K562 (cell line): Measurements from ENCODE around the gene KRTAP20-2. TPM values are rescaled to one million over a fixed set of nuclear protein-coding genes. Genes with fewer than 3 reads are reported as not detected.

Experiments
- ATAC-seq: fragments of 200-7000 bp; cut with Tn5 transposase; 3 replicates; pipeline ENCODE4 v1.9.1; 2020; ENCODE audit warnings: moderate library complexity
- BruUV-seq: library from RNA; stranded (reverse); fragments of 400-500 nt; replicated peaks from 2 replicates; lab custom pipeline; 2021; lab: Mats Ljungman, UMichigan
- CTCF ChIA-PET: fragments of 300-600 bp; formaldehyde crosslinking; extraction: SDS; loops from one replicate; lab custom pipeline; 2021; ENCODE audit warnings: low intra/inter-chr PET ratio; lab: Yijun Ruan, JAX
- POLR2A ChIA-PET: fragments of 300-600, 350-650 bp; sonication (Branson Sonifier 250); formaldehyde crosslinking; extraction: SDS; loops from one replicate; lab custom pipeline; 2021; ENCODE audit warnings: antibody characterized with exemption, inconsistent platforms; lab: Yijun Ruan, JAX
- DNase-seq, 4 experiments: peaks; one replicate each; pipeline versions ENCODE4 v3.0.0 to v3.0.0-alpha.2; 2011 to 2018; ENCODE audit warnings: low spot score in 3 of 4, mixed read lengths in 3 of 4; ENCODE audit errors: extremely low read depth in 1 of 4
- FAIRE-seq: peaks from 2 replicates; lab custom pipeline; 2011; peaks lifted over from hg19 to GRCh38; lab: Jason Lieb, UNC
- H2AFZ ChIP-seq: 2 replicates; pipeline ENCODE4 v1.6.0; 2011; ENCODE audit warnings: low read depth, low read length, control low read depth, inconsistent platforms
- H3K27ac ChIP-seq: fragments of 200-600 bp; 3 replicates; pipeline ENCODE4 v1.8.0; 2011; ENCODE audit warnings: low read depth, mild to moderate bottlenecking, control low read depth, inconsistent platforms, low read length, moderate library complexity, mixed read lengths; ENCODE audit errors: extremely low read depth
- H3K27me3 ChIP-seq, 2 experiments: fragments of 300-600 bp in 1 of 2; 2 replicates in 1 of 2; 3 replicates in 1 of 2; pipeline versions ENCODE4 v1.6.0 to v1.8.0; 2011; ENCODE audit warnings: inconsistent platforms in 2 of 2, low read length in 2 of 2, mild to moderate bottlenecking in 1 of 2, mixed read lengths in 1 of 2, moderate library complexity in 1 of 2; ENCODE audit not compliant: control insufficient read depth in 2 of 2, insufficient read depth in 2 of 2
- H3K36me3 ChIP-seq: fragments of 300-600 bp; 3 replicates; pipeline ENCODE4 v1.8.0; 2011; ENCODE audit warnings: mild to moderate bottlenecking, low read length, inconsistent platforms; ENCODE audit not compliant: control insufficient read depth, insufficient read depth
- H3K4me1 ChIP-seq, 2 experiments: fragments of 200-600 bp in 1 of 2; replicated peaks in 1 of 2; 2 replicates in 1 of 2; 3 replicates in 1 of 2; pipeline versions ENCODE4 v1.5.1 to v1.8.0; 2011; ENCODE audit warnings: inconsistent platforms in 2 of 2, low read length in 2 of 2, mild to moderate bottlenecking in 1 of 2, mixed read lengths in 1 of 2, moderate library complexity in 1 of 2; ENCODE audit not compliant: control insufficient read depth in 2 of 2, insufficient read depth in 2 of 2
- H3K4me2 ChIP-seq: 2 replicates; pipeline ENCODE4 v1.6.1; 2011; ENCODE audit warnings: low read length, control low read depth, inconsistent platforms, mixed read lengths; ENCODE audit not compliant: insufficient read depth
- H3K4me3 ChIP-seq: fragments of 200-600 bp; sonication (generic), shearing (Covaris generic); 2 replicates; pipeline ENCODE4 v1.5.1; 2016; ENCODE audit warnings: control low read depth, inconsistent platforms
- H3K79me2 ChIP-seq: fragments of 200-600 bp; 3 replicates; pipeline ENCODE4 v1.8.0; 2011; ENCODE audit warnings: low read length, inconsistent platforms; ENCODE audit not compliant: control insufficient read depth, insufficient read depth
- H3K9ac ChIP-seq, 2 experiments: 2 replicates each; pipeline versions ENCODE4 v1.6.0 to v1.6.1; 2011; ENCODE audit warnings: low read depth in 2 of 2, low read length in 2 of 2, control low read depth in 1 of 2, inconsistent platforms in 1 of 2, mild to moderate bottlenecking in 1 of 2, mixed read lengths in 1 of 2; ENCODE audit not compliant: insufficient read depth in 1 of 2
- H3K9me1 ChIP-seq: one replicate; pipeline ENCODE4 v1.6.0; 2011; ENCODE audit warnings: inconsistent platforms, mild to moderate bottlenecking, low read length, moderate library complexity; ENCODE audit not compliant: control insufficient read depth, insufficient read depth
- H3K9me3 ChIP-seq: replicated peaks from 2 replicates; pipeline ENCODE4 v1.5.1; 2011; ENCODE audit warnings: low read depth, low read length, inconsistent platforms; ENCODE audit not compliant: control insufficient read depth, insufficient read depth
- H4K20me1 ChIP-seq: replicated peaks from 2 replicates; pipeline ENCODE4 v1.6.1; 2011; ENCODE audit warnings: low read length, inconsistent platforms, mixed read lengths; ENCODE audit not compliant: control insufficient read depth, insufficient read depth
- WGBS: fragments of 100-300 bp; shearing (Covaris generic); methylation state at CpG from one replicate; pipeline ENCODE4 v1.1.6; 2016; ENCODE audit warnings: low coverage, mixed read lengths; ENCODE audit not compliant: insufficient coverage; ENCODE audit errors: missing lambda C conversion rate; 5-methylcytosine and 5-hydroxymethylcytosine counted together
- in situ Hi-C: fragments of 300-500 bp; cut with MboI; formaldehyde crosslinking; loops from 4 replicates; pipeline ENCODE4 v1.15.0; 2018; ENCODE audit warnings: inconsistent platforms, mixed read lengths
- intact Hi-C: fragments of 100-400 bp; cut with micrococcal nuclease; formaldehyde crosslinking; loops from 2 replicates; pipeline ENCODE4 v1.14.2; 2022
- polyA plus RNA-seq, 8 experiments: library from polyadenylated mRNA; depleted of rRNA in 4 of 8; stranded (reverse) in 5 of 8; unstranded in 3 of 8; fragments of >200 nt; fragmentation: Nextera tagmentation in 2 of 8; fragmentation: Illumina TruSeq in 1 of 8; extraction: Ambion mirVana in 2 of 8; extraction: Trizol in 1 of 8; gene quantifications; 2 replicates each; pipeline versions ENCODE4 v1.2.1 to v1.2.3, GENCODE V29; 2011 to 2014; ENCODE audit warnings: inconsistent platforms in 1 of 8, missing spikeins in 1 of 8
- small RNA-seq: library from RNA; depleted of rRNA; stranded (forward); fragments of <200 nt; gene quantifications from one replicate; pipeline ENCODE3, GENCODE V24; 2014
- total RNA-seq, 7 experiments: library from RNA; depleted of rRNA in 6 of 7; stranded (reverse); fragments of >200 nt in 6 of 7; fragmentation: Illumina TruSeq in 2 of 7; extraction: Trizol in 2 of 7; gene quantifications; 2 replicates each; pipeline versions ENCODE4 v1.2.1 to v1.2.3, GENCODE V29; 2011 to 2021; ENCODE audit warnings: low replicate concordance in 1 of 7
- TF ChIP-seq, protein P1 (sequence below), 2 experiments: fragments of 450-650 bp in 1 of 2; sonication (generic) in 1 of 2; formaldehyde crosslinking in 1 of 2; IDR thresholded peaks in 1 of 2; conservative IDR thresholded peaks in 1 of 2; 2 replicates each; pipeline versions ENCODE4 v1.6.1 to v1.8.1; 2016 to 2023; ENCODE audit warnings: mild to moderate bottlenecking in 2 of 2, moderate library complexity in 2 of 2, inconsistent platforms in 1 of 2, missing genetic modification reagents in 1 of 2

The KRTAP20-2 gene
- total and polyA plus RNA-seq, 9 of the 15 experiments (the other 6 are each of a cell fraction or from before 2014, with no cell fraction given) = not detected

GRCh38 chr21:30684506-30684905 lies 49.5 kb downstream of the KRTAP20-2 start:
- in situ Hi-C loops = no loop called here

More at GRCh38 chr21:30684506-30684905, 49.5 kb downstream of the KRTAP20-2 start:
- Histone ChIP-seq H3K79me2 (no peaks in the 10 kb centered on the region), H3K4me3 (no peak overlapping the region), H3K9ac (no peak overlapping the region), H3K9me3 (no peaks in the 10 kb centered on the region; the same call in 1 of the 2 replicates), H3K4me1 (no peaks in the 10 kb centered on the region), H3K27ac (no peak overlapping the region), H3K36me3 (no peaks in the 10 kb centered on the region), H3K9me1 (no peaks in the 10 kb centered on the region), H4K20me1 (no peaks in the 10 kb centered on the region), H3K4me2 (no peak overlapping the region), H3K27me3 (no peaks in the 10 kb centered on the region), H2AFZ (no peak overlapping the region)
- intact Hi-C loops = no loop called here
- POLR2A ChIA-PET = no interaction called here
- FAIRE-seq (no peak), DNase-seq (no peak), ATAC-seq (no peak)
- TF ChIP-seq, protein P1, sequence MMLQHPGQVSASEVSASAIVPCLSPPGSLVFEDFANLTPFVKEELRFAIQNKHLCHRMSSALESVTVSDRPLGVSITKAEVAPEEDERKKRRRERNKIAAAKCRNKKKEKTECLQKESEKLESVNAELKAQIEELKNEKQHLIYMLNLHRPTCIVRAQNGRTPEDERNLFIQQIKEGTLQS (IDR thresholded peaks at IDR 0.05) = no peak
- TF ChIP-seq, protein P1 (CRISPR knock-in tag; conservative IDR thresholded peaks at IDR 0.05) = no peak
- CTCF ChIA-PET = no interaction called here
- 0% methylated on average over 6 of the region's 6 CpGs for WGBS
- no TSS peak for BruUV-seq

Small RNA genes lying within 50 kb of the gene (small RNA-seq; reads per million reads assigned to genes)
- gene KRTAP20-1 (not detected), gene KRTAP20-3 (not detected), gene KRTAP20-4 (not detected), gene KRTAP22-1 (not detected), gene KRTAP22-2 (not detected)

Other genes starting within 250 kb of the KRTAP20-2 start
Only the 7 nearest of the 25 such genes appear.
- gene KRTAP6-3, start 42.8 kb upstream of the KRTAP20-2 start, total RNA-seq (2014; rRNA removed) = 0.23 TPM in 1 of 2 replicates, not detected in the other
- gene KRTAP6-3, start 42.8 kb upstream of the KRTAP20-2 start, total RNA-seq (2014; rRNA removed; fragmentation: Illumina TruSeq; extraction: Trizol) = not detected in 2 replicates
- gene KRTAP6-3, start 42.8 kb upstream of the KRTAP20-2 start, total RNA-seq (2015; rRNA removed; fragmentation: Illumina TruSeq; extraction: Trizol) = not detected in 2 replicates
- not detected in 2 replicates for gene KRTAP6-3, start 42.8 kb upstream of the KRTAP20-2 start, total RNA-seq (2021)
- not detected in 2 replicates for gene KRTAP6-3, start 42.8 kb upstream of the KRTAP20-2 start, polyA plus RNA-seq (2011; rRNA removed)
- gene KRTAP6-3, start 42.8 kb upstream of the KRTAP20-2 start, polyA plus RNA-seq (2014; fragmentation: Illumina TruSeq; extraction: Trizol) = not detected in 2 replicates
- gene KRTAP6-3, start 42.8 kb upstream of the KRTAP20-2 start, polyA plus RNA-seq (2014; fragmentation: Nextera tagmentation; extraction: Ambion mirVana) = not detected
- not detected in 2 replicates for gene KRTAP6-3, start 42.8 kb upstream of the KRTAP20-2 start, polyA plus RNA-seq (2014; rRNA removed)
- gene KRTAP6-2, start 36.3 kb upstream of the KRTAP20-2 start, total RNA-seq (2014; rRNA removed) = not detected in 2 replicates
- not detected in 2 replicates for gene KRTAP6-2, start 36.3 kb upstream of the KRTAP20-2 start, total RNA-seq (2014; rRNA removed; fragmentation: Illumina TruSeq; extraction: Trizol)
- gene KRTAP6-2, start 36.3 kb upstream of the KRTAP20-2 start, total RNA-seq (2015; rRNA removed; fragmentation: Illumina TruSeq; extraction: Trizol) = not detected in 2 replicates
- gene KRTAP6-2, start 36.3 kb upstream of the KRTAP20-2 start, total RNA-seq (2021) = not detected in 2 replicates
- not detected in 2 replicates for gene KRTAP6-2, start 36.3 kb upstream of the KRTAP20-2 start, polyA plus RNA-seq (2011; rRNA removed)
- not detected in 2 replicates for gene KRTAP6-2, start 36.3 kb upstream of the KRTAP20-2 start, polyA plus RNA-seq (2014; fragmentation: Illumina TruSeq; extraction: Trizol)
- gene KRTAP6-2, start 36.3 kb upstream of the KRTAP20-2 start, polyA plus RNA-seq (2014; fragmentation: Nextera tagmentation; extraction: Ambion mirVana) = not detected
- not detected in 2 replicates for gene KRTAP6-2, start 36.3 kb upstream of the KRTAP20-2 start, polyA plus RNA-seq (2014; rRNA removed)
- gene KRTAP22-1, start 34.1 kb upstream of the KRTAP20-2 start, total RNA-seq (2014; rRNA removed) = not detected in 2 replicates
- not detected in 2 replicates for gene KRTAP22-1, start 34.1 kb upstream of the KRTAP20-2 start, total RNA-seq (2014; rRNA removed; fragmentation: Illumina TruSeq; extraction: Trizol)
- not detected in 2 replicates for gene KRTAP22-1, start 34.1 kb upstream of the KRTAP20-2 start, total RNA-seq (2015; rRNA removed; fragmentation: Illumina TruSeq; extraction: Trizol)
- not detected in 2 replicates for gene KRTAP22-1, start 34.1 kb upstream of the KRTAP20-2 start, total RNA-seq (2021)
- gene KRTAP22-1, start 34.1 kb upstream of the KRTAP20-2 start, polyA plus RNA-seq (2011; rRNA removed) = not detected in 2 replicates
- gene KRTAP22-1, start 34.1 kb upstream of the KRTAP20-2 start, polyA plus RNA-seq (2014; fragmentation: Illumina TruSeq; extraction: Trizol) = not detected in 2 replicates
- not detected for gene KRTAP22-1, start 34.1 kb upstream of the KRTAP20-2 start, polyA plus RNA-seq (2014; fragmentation: Nextera tagmentation; extraction: Ambion mirVana)
- not detected in 2 replicates for gene KRTAP22-1, start 34.1 kb upstream of the KRTAP20-2 start, polyA plus RNA-seq (2014; rRNA removed)
- gene KRTAP6-1, start 21.3 kb upstream of the KRTAP20-2 start, total RNA-seq (2014; rRNA removed) = not detected in 2 replicates
- gene KRTAP6-1, start 21.3 kb upstream of the KRTAP20-2 start, total RNA-seq (2014; rRNA removed; fragmentation: Illumina TruSeq; extraction: Trizol) = not detected in 2 replicates
- gene KRTAP6-1, start 21.3 kb upstream of the KRTAP20-2 start, total RNA-seq (2015; rRNA removed; fragmentation: Illumina TruSeq; extraction: Trizol) = not detected in 2 replicates
- not detected in 2 replicates for gene KRTAP6-1, start 21.3 kb upstream of the KRTAP20-2 start, total RNA-seq (2021)
- not detected in 2 replicates for gene KRTAP6-1, start 21.3 kb upstream of the KRTAP20-2 start, polyA plus RNA-seq (2011; rRNA removed)
- gene KRTAP6-1, start 21.3 kb upstream of the KRTAP20-2 start, polyA plus RNA-seq (2014; fragmentation: Illumina TruSeq; extraction: Trizol) = not detected in 2 replicates
- not detected for gene KRTAP6-1, start 21.3 kb upstream of the KRTAP20-2 start, polyA plus RNA-seq (2014; fragmentation: Nextera tagmentation; extraction: Ambion mirVana)
- gene KRTAP6-1, start 21.3 kb upstream of the KRTAP20-2 start, polyA plus RNA-seq (2014; rRNA removed) = not detected in 2 replicates
- not detected in 2 replicates for gene KRTAP20-1, start 18.8 kb upstream of the KRTAP20-2 start, total RNA-seq (2014; rRNA removed)
- not detected in 2 replicates for gene KRTAP20-1, start 18.8 kb upstream of the KRTAP20-2 start, total RNA-seq (2014; rRNA removed; fragmentation: Illumina TruSeq; extraction: Trizol)
- not detected in 2 replicates for gene KRTAP20-1, start 18.8 kb upstream of the KRTAP20-2 start, total RNA-seq (2015; rRNA removed; fragmentation: Illumina TruSeq; extraction: Trizol)
- gene KRTAP20-1, start 18.8 kb upstream of the KRTAP20-2 start, total RNA-seq (2021) = not detected in 2 replicates
- not detected in 2 replicates for gene KRTAP20-1, start 18.8 kb upstream of the KRTAP20-2 start, polyA plus RNA-seq (2011; rRNA removed)
- not detected in 2 replicates for gene KRTAP20-1, start 18.8 kb upstream of the KRTAP20-2 start, polyA plus RNA-seq (2014; fragmentation: Illumina TruSeq; extraction: Trizol)
- gene KRTAP20-1, start 18.8 kb upstream of the KRTAP20-2 start, polyA plus RNA-seq (2014; fragmentation: Nextera tagmentation; extraction: Ambion mirVana) = not detected
- not detected in 2 replicates for gene KRTAP20-1, start 18.8 kb upstream of the KRTAP20-2 start, polyA plus RNA-seq (2014; rRNA removed)
- gene KRTAP20-4, start 14.6 kb upstream of the KRTAP20-2 start, total RNA-seq (2014; rRNA removed) = not detected in 2 replicates
- not detected in 2 replicates for gene KRTAP20-4, start 14.6 kb upstream of the KRTAP20-2 start, total RNA-seq (2014; rRNA removed; fragmentation: Illumina TruSeq; extraction: Trizol)
- gene KRTAP20-4, start 14.6 kb upstream of the KRTAP20-2 start, total RNA-seq (2015; rRNA removed; fragmentation: Illumina TruSeq; extraction: Trizol) = not detected in 2 replicates
- not detected in 2 replicates for gene KRTAP20-4, start 14.6 kb upstream of the KRTAP20-2 start, total RNA-seq (2021)
- not detected in 2 replicates for gene KRTAP20-4, start 14.6 kb upstream of the KRTAP20-2 start, polyA plus RNA-seq (2011; rRNA removed)
- not detected in 2 replicates for gene KRTAP20-4, start 14.6 kb upstream of the KRTAP20-2 start, polyA plus RNA-seq (2014; fragmentation: Illumina TruSeq; extraction: Trizol)
- gene KRTAP20-4, start 14.6 kb upstream of the KRTAP20-2 start, polyA plus RNA-seq (2014; fragmentation: Nextera tagmentation; extraction: Ambion mirVana) = not detected
- gene KRTAP20-4, start 14.6 kb upstream of the KRTAP20-2 start, polyA plus RNA-seq (2014; rRNA removed) = not detected in 2 replicates
- not detected in 2 replicates for gene KRTAP20-3, start 7.7 kb downstream of the KRTAP20-2 start, total RNA-seq (2014; rRNA removed)
- gene KRTAP20-3, start 7.7 kb downstream of the KRTAP20-2 start, total RNA-seq (2014; rRNA removed; fragmentation: Illumina TruSeq; extraction: Trizol) = not detected in 2 replicates
- gene KRTAP20-3, start 7.7 kb downstream of the KRTAP20-2 start, total RNA-seq (2015; rRNA removed; fragmentation: Illumina TruSeq; extraction: Trizol) = not detected in 2 replicates
- not detected in 2 replicates for gene KRTAP20-3, start 7.7 kb downstream of the KRTAP20-2 start, total RNA-seq (2021)
- not detected in 2 replicates for gene KRTAP20-3, start 7.7 kb downstream of the KRTAP20-2 start, polyA plus RNA-seq (2011; rRNA removed)
- gene KRTAP20-3, start 7.7 kb downstream of the KRTAP20-2 start, polyA plus RNA-seq (2014; fragmentation: Illumina TruSeq; extraction: Trizol) = not detected in 2 replicates
- gene KRTAP20-3, start 7.7 kb downstream of the KRTAP20-2 start, polyA plus RNA-seq (2014; fragmentation: Nextera tagmentation; extraction: Ambion mirVana) = not detected
- gene KRTAP20-3, start 7.7 kb downstream of the KRTAP20-2 start, polyA plus RNA-seq (2014; rRNA removed) = not detected in 2 replicates